CD4-positive, alpha-beta T cell (primary cell): ENCODE results near the gene PROB1. TPM values are rescaled to one million over a fixed set of nuclear protein-coding genes. Genes with fewer than 3 reads are reported as not detected.

ENCODE experiments used
- ATAC-seq: fragments of 200-7000 bp; cut with Tn5 transposase; one replicate; pipeline ENCODE4 v1.10.0; 2022; ENCODE audit warnings: mild to moderate bottlenecking; ENCODE audit not compliant: poor library complexity
- CTCF ChIA-PET: fragments of 350-600 bp; sonication (Branson Sonifier 250); formaldehyde crosslinking; loops from one replicate; lab custom pipeline; 2021; ENCODE audit warnings: antibody characterized with exemption, inconsistent platforms; lab: Charles Lee
- POLR2A ChIA-PET: fragments of 350-600 bp; sonication (Branson Sonifier 250); formaldehyde crosslinking; loops from one replicate; lab custom pipeline; 2021; ENCODE audit warnings: antibody characterized with exemption, inconsistent platforms; lab: Charles Lee
- DNase-seq, 14 experiments: peaks; one replicate each; pipeline ENCODE4 v3.0.0-alpha.2; 2013 to 2020; ENCODE audit warnings: mixed read lengths in 2 of 14
- H3K27ac ChIP-seq, 2 donors: one replicate each; pipeline versions ENCODE4 v1.5.1 to v1.7.0; 2013; ENCODE audit warnings: low read length in 2 of 2, low read depth in 1 of 2, mild to moderate bottlenecking in 1 of 2
- H3K27me3 ChIP-seq, 2 experiments: 1 replicate in 1 of 2; 2 replicates in 1 of 2; pipeline versions ENCODE4 v1.6.1 to v1.7.0; 2013; ENCODE audit warnings: low read length in 2 of 2, control low read depth in 1 of 2, mild to moderate bottlenecking in 1 of 2, moderate library complexity in 1 of 2; ENCODE audit not compliant: insufficient read depth in 2 of 2, control insufficient read depth in 1 of 2
- H3K36me3 ChIP-seq: one replicate; pipeline ENCODE4 v1.6.1; 2013; ENCODE audit warnings: low read length, control low read depth; ENCODE audit not compliant: insufficient read depth
- H3K4me1 ChIP-seq: one replicate; pipeline ENCODE4 v1.6.1; 2013; ENCODE audit warnings: low read length, control low read depth; ENCODE audit not compliant: insufficient read depth
- H3K4me3 ChIP-seq: one replicate; pipeline ENCODE4 v1.5.1; 2013; ENCODE audit warnings: mild to moderate bottlenecking, low read length, moderate library complexity
- H3K9me3 ChIP-seq, 2 experiments: 1 replicate in 1 of 2; 2 replicates in 1 of 2; pipeline versions ENCODE4 v1.6.1 to v1.7.0; 2013; ENCODE audit warnings: low read length in 2 of 2, mild to moderate bottlenecking in 2 of 2, control low read depth in 1 of 2, moderate library complexity in 1 of 2; ENCODE audit not compliant: control insufficient read depth in 1 of 2, insufficient read depth in 1 of 2
- H3K27ac Mint-ChIP-seq: one replicate; pipeline ENCODE4 v1.8.0; 2020; ENCODE audit warnings: mixed read lengths
- H3K27me3 Mint-ChIP-seq: one replicate; pipeline ENCODE4 v1.8.0; 2021; ENCODE audit warnings: mixed read lengths
- H3K36me3 Mint-ChIP-seq: one replicate; pipeline ENCODE4 v1.8.0; 2021; ENCODE audit warnings: low read depth, mixed read lengths
- H3K4me1 Mint-ChIP-seq: one replicate; pipeline ENCODE4 v1.8.0; 2021; ENCODE audit warnings: low read depth, mixed read lengths
- H3K4me3 Mint-ChIP-seq: one replicate; pipeline ENCODE4 v1.8.0; 2020; ENCODE audit warnings: mild to moderate bottlenecking, mixed read lengths
- H3K9me3 Mint-ChIP-seq: one replicate; pipeline ENCODE4 v1.8.0; 2020; ENCODE audit warnings: mixed read lengths
- intact Hi-C, 2 experiments: fragments of 100-400 bp; cut with DNase I in 1 of 2; cut with micrococcal nuclease in 1 of 2; formaldehyde crosslinking; loops; one replicate each; pipeline versions ENCODE4 v1.15.1 to v1.9.0; 2023 to 2025; cut with DNase I, micrococcal nuclease
- total RNA-seq, 174 experiments: library from RNA in 2 of 174; stranded (reverse) in 2 of 174; gene quantifications; one replicate each; pipeline ENCODE4 v1.2.3 and lab custom pipeline; 2021 to 2026
- TF ChIP-seq, protein P1 (sequence below): fragments of 200-600 bp; IDR thresholded peaks from one replicate; pipeline ENCODE4 v1.8.0; 2022; ENCODE audit warnings: antibody characterized with exemption, mild to moderate bottlenecking

PROB1 gene
- total RNA-seq, 2 experiments from 2014 or later, result 0.25 to 0.41 TPM

DNA sequence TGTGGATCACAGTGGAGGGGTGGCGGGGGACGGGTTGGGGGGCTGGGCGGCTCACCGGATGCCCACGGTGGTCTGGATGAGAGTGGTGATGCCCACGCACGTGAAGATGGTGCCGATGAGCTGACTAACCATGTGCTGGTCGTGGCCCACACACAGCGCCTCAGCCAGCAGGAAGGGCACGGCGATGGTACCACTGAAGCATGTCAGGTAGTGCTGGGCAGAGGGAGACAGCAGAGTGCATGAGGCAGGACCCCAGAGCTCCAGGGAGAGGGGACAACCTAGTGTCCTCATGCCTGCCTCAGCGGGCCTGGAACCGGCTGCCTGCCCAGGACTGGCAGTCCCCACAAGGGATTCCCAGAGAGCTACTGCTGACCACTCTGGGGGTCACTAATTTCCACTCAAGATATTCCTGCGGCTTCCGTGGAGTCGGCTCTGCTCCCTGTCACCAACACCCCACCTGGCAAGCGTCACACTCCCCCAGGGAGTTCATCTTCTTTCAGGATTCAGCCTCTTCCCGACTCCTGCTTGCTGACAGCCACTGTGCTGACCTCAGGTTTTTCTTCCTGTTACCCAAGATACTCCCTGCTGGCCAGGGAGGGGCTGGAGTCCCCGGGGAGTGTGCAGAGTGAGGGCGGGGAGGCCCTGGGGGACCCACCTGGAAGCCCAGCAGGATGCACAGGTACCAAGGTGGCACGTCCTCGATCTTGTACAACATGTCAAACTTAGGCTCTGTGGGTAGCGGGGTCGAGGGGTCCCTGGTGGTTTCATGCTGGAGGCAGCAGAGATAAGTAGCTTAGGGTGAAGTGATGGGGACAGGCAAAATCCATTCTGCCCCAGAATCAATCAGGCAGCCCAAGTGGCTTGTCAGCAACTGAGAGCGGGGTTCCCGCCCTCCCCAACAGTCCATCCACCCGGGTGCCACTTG is 12.8 kb downstream of the PROB1 start:
- Histone ChIP-seq H3K27ac (no peak overlapping the region), H3K4me3 (no peak overlapping the region), H3K27me3 (no peaks in the 10 kb centered on the region), H3K9me3 (peaks cover 0 to 5% of the 10 kb centered on the region in 2 experiments), H3K4me1 (peaks cover 23% of the 10 kb centered on the region), H3K36me3 (no peaks in the 10 kb centered on the region)
- ChIA-PET CTCF (no interaction called here), POLR2A (interaction anchor here (0.5 kb wide), 1 partner anchor 92 kb away, joined by 3 read pairs; no protein-coding TSS in a partner anchor)
- TF ChIP-seq, protein P1, sequence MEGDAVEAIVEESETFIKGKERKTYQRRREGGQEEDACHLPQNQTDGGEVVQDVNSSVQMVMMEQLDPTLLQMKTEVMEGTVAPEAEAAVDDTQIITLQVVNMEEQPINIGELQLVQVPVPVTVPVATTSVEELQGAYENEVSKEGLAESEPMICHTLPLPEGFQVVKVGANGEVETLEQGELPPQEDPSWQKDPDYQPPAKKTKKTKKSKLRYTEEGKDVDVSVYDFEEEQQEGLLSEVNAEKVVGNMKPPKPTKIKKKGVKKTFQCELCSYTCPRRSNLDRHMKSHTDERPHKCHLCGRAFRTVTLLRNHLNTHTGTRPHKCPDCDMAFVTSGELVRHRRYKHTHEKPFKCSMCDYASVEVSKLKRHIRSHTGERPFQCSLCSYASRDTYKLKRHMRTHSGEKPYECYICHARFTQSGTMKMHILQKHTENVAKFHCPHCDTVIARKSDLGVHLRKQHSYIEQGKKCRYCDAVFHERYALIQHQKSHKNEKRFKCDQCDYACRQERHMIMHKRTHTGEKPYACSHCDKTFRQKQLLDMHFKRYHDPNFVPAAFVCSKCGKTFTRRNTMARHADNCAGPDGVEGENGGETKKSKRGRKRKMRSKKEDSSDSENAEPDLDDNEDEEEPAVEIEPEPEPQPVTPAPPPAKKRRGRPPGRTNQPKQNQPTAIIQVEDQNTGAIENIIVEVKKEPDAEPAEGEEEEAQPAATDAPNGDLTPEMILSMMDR, result no peak
- Mint-ChIP-seq H3K36me3 (no peaks in the 10 kb centered on the region), H3K27me3 (no peaks in the 10 kb centered on the region), H3K4me3 (no peak overlapping the region), H3K4me1 (peaks cover 27% of the 10 kb centered on the region), H3K9me3 (no peaks in the 10 kb centered on the region), H3K27ac (no peak overlapping the region)
- intact Hi-C loops, result no loop called here
- ATAC-seq (no peak), DNase-seq (no peak)

DNA sequence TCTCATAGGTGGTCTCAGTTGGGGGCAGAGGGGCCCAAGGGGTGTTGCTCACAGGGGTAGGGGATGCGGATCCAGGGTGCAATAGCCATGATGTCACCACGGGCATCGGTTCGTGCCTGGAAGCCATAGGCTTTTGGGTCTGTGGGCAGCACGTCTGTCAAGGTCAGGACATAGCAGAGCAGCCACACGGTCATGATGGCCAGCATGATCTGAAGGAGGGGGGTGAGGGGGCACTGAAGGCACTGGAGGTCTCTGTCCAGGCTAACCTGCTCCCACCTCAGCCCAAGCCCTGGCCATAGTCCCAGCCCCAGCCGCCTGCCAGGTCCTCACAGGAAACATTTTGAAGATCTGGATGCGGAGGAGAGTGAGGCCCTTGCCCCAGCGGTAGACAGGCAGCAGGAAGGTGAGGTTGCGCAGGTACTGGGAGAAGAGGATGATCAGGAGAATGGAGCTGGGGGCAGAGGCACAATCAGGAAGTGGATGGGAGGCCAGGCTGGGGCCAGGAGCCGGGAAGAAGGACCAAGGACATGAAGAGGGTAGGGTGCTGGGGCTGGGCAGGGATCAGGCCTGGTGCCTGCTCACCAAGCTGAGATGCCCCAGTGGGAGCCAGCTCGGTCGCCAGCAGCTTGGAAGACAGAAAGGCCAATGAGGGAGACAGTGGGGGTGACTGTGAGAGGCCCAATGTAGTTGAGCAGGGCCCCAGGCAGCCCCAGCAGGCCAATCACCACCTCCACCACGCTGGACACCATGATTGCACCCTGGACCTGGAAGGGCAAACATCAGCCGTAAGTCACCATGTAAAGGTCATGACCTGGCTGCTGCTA is 15.1 kb downstream of the PROB1 start:
- Histone ChIP-seq H3K36me3 (no peaks in the 10 kb centered on the region), H3K4me3 (no peak overlapping the region), H3K9me3 (peaks cover 0 to 5% of the 10 kb centered on the region in 2 experiments), H3K27ac (no peak overlapping the region), H3K4me1 (peaks cover 9% of the 10 kb centered on the region), H3K27me3 (no peaks in the 10 kb centered on the region)
- ChIA-PET CTCF (no interaction called here), POLR2A (interaction anchor here (0.6 to 1.5 kb wide), 2 partner anchors 18 to 24 kb away, joined by 3 read pairs; partner anchors contain the start of gene SPATA24)
- DNase-seq (peak in 1 of 14 experiments; percentile 29), ATAC-seq (no peak)
- no peak overlapping the region for H3K27ac Mint-ChIP-seq
- H3K27me3 Mint-ChIP-seq, result no peaks in the 10 kb centered on the region
- H3K9me3 Mint-ChIP-seq, result no peaks in the 10 kb centered on the region
- H3K36me3 Mint-ChIP-seq, result peaks cover 4% of the 10 kb centered on the region
- peaks cover 6% of the 10 kb centered on the region for H3K4me1 Mint-ChIP-seq
- intact Hi-C loops, result no loop called here
- TF ChIP-seq, protein P1, result no peak
- H3K4me3 Mint-ChIP-seq, result no peak overlapping the region

DNA sequence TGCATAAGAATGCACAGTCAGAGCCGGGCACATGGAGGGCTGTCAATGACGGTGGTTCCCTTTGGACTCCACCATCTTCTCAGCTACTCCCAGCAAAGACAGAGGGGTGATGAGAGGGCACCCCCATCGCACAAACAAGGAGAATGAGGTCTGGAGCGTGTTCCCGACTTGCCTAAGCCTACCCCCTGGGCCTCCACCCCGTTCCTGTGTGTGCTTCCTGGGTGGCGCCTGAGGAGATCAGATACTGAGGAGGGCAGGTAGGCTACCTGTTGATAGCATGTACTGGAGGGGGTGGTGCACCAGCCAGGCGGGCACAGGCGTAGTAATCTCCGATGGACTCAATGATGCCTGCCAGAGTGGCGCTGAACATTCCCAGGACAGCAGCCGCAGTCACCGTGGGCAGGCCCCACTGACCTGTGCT is 16.0 kb downstream of the PROB1 start:
- Histone ChIP-seq H3K4me1 (peaks cover under 1% of the 10 kb centered on the region), H3K9me3 (peaks cover 0 to 5% of the 10 kb centered on the region in 2 experiments), H3K27ac (no peak overlapping the region), H3K27me3 (no peaks in the 10 kb centered on the region), H3K4me3 (no peak overlapping the region), H3K36me3 (no peaks in the 10 kb centered on the region)
- Mint-ChIP-seq H3K36me3 (peaks cover 9% of the 10 kb centered on the region), H3K27ac (no peak overlapping the region), H3K4me1 (no peaks in the 10 kb centered on the region), H3K4me3 (no peak overlapping the region), H3K27me3 (no peaks in the 10 kb centered on the region), H3K9me3 (no peaks in the 10 kb centered on the region)
- intact Hi-C loops, result no loop called here
- ATAC-seq, result no peak
- TF ChIP-seq, protein P1, result no peak
- POLR2A ChIA-PET, result no interaction called here
- CTCF ChIA-PET, result no interaction called here
- peak in 1 of 14 experiments; percentile 22 for DNase-seq
